ENCODE measurements around the gene LIPC.

The LIPC gene

GRCh38 chr15:58476525-58477162 lies 44.9 kb downstream of the LIPC start:
- DNase-seq, result no peak

GRCh38 chr15:58477170-58477569 lies 45.4 kb downstream of the LIPC start:
- DNase-seq, result no peak

- no peak for DNase-seq
Measured at GRCh38 chr15:58478035-58478434, 46.2 kb downstream of the LIPC start.

GRCh38 chr15:58478579-58478978 lies 46.8 kb downstream of the LIPC start:
- DNase-seq, result no peak

- peak; percentile 36 for DNase-seq
Measured at GRCh38 chr15:58479941-58480340, 48.1 kb downstream of the LIPC start.

GRCh38 chr15:58483376-58483775 lies 51.6 kb downstream of the LIPC start:
- DNase-seq, result no peak

- no peak for DNase-seq
Measured at GRCh38 chr15:58484791-58485600, 53.2 kb downstream of the LIPC start.

- no peak for DNase-seq
Measured at GRCh38 chr15:58486062-58486461, 54.3 kb downstream of the LIPC start.

- no peak for DNase-seq
Measured at GRCh38 chr15:58486564-58486963, 54.8 kb downstream of the LIPC start.

- no peak for DNase-seq
Measured at GRCh38 chr15:58487041-58487723, 55.4 kb downstream of the LIPC start.

GRCh38 chr15:58487724-58488120 lies 55.9 kb downstream of the LIPC start:
- no peak for DNase-seq

GRCh38 chr15:58489289-58490085 lies 57.7 kb downstream of the LIPC start:
- no peak for DNase-seq

GRCh38 chr15:58490086-58490887 lies 58.5 kb downstream of the LIPC start:
- DNase-seq, result no peak

GRCh38 chr15:58490888-58491473 lies 59.2 kb downstream of the LIPC start:
- DNase-seq, result no peak

- DNase-seq, result no peak
Measured at GRCh38 chr15:58491499-58492202, 59.9 kb downstream of the LIPC start.

- no peak for DNase-seq
Measured at GRCh38 chr15:58492661-58493397, 61.0 kb downstream of the LIPC start.

- no peak for DNase-seq
Measured at GRCh38 chr15:58494567-58494966, 62.8 kb downstream of the LIPC start.

GRCh38 chr15:58495891-58496408 lies 64.2 kb downstream of the LIPC start:
- DNase-seq, result no peak

- no peak for DNase-seq
Measured at GRCh38 chr15:58497046-58497785, 65.4 kb downstream of the LIPC start.

Data from fibroblast of skin of right quadriceps (primary cell).